Superior temporal gyrus (tissue), 1 donor: ENCODE results near the gene PLIN3.
"Not testable (repeated sequence)": the region's sequence is repeated elsewhere in the genome, so short reads cannot be mapped to it uniquely, and the experiment has no call there.

ENCODE experiments used
- DNase-seq: peaks from one replicate; pipeline ENCODE4 v3.0.0-alpha.2; 2016; ENCODE audit errors: extremely low spot score

Gene PLIN3

DNA sequence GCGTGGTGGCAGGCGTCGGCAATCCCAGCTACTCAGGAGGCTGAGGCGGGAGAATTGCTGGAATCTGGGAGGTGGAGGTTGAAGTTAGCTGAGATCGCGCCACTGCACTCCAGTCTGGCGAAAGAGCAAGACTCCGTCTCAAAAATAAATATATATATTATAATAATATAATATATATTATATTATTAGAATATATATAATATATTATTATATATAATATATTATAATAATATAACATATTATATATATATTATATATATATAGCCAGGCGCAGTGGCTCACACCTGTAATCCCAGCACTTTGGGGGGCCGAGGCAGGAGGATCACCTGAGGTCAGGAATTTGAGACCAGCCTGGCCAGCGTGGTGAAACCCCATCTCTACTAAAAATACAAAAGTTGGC, 25.5 kb upstream of the PLIN3 start:
- DNase-seq: not testable (repeated sequence)

- DNase-seq: no peak
These were observed 23.6 kb upstream of the PLIN3 start for GRCh38 chr19:4891066-4891465.

- DNase-seq: no peak
These were observed 21.8 kb upstream of the PLIN3 start for GRCh38 chr19:4889034-4889815.

GRCh38 chr19:4887803-4888202, 20.3 kb upstream of the PLIN3 start:
- not testable (repeated sequence) for DNase-seq

DNA sequence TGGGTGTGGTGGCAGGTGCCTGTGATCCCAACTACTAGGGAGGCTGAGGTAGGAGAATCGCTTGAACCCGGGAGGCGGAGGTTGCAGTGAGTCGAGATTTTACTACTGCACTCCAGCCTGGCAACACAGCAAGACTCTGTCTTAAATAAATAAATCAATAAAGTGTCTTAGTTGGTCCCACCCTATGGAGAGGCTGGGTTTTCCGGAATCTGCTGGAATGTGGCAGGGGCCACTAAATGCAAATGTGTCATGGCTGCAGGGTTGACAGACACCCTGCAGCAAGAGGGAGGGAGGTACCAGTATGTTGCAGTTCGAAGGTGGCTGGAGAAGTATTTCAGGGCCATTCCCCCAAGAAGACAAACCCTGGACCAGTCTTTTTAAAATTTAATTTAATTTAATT, 17.5 kb upstream of the PLIN3 start:
- not testable (repeated sequence) for DNase-seq

GRCh38 chr19:4882874-4883273, 15.4 kb upstream of the PLIN3 start:
- DNase-seq: not testable (repeated sequence)

DNA sequence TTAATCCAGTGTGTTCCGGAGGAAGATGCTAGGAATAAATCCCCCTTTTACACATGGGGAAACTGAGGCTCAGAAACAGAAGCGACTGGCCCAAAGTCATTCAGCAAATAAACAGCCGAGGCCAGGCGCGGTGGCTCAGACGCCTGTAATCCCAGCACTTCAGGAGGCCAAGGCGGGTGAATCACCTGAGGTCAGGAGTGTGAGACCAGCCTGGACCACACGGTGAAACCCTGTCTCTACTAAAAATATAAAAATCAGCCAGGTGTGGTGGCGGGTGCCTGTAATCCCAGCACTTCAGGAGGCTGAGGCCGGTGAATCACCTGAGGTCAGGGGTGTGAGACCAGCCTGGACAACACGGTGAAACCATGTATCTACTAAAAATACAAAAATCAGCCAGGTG, 11.6 kb upstream of the PLIN3 start:
- DNase-seq: no peak

GRCh38 chr19:4878491-4878968, 11.1 kb upstream of the PLIN3 start:
- peak; percentile 59 for DNase-seq

DNA sequence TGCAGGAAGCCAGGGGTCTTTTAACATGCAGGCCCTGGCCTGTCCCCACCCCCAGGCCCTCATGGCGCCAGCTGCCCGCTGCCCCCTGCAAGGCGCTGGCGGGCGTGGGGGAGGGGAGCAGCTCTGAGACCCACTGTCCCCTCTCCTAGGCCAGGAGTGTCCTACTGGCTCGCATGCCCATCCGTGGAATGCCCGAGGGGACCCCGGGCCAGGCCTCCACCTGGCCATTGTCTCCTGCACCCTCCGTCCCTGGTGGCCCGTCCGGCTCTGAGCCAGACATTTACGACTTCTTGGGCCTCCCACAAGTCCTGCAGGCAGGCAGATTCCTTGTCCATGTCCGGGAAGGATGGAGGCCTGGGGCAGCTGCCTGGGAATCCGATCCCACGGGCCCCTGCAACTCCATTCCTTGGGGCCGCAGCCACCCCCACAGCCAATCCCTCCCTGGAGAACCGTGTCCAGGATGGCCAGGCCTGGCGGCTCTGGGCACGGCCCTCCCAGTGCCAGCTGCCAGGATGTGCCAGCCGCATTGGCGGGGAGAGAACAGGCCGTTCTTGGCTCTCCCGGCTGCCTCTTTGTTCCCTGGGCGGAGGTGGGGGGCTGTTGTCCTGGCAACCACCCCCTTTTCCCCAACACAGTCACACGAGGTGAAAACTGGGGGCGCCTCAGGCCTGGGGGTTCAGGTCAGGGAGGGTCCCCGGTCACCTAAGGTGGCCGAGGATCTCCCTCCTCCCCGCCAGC, 10.5 kb upstream of the PLIN3 start:
- DNase-seq: peak; percentile 94

GRCh38 chr19:4873930-4874329, 6.5 kb upstream of the PLIN3 start:
- DNase-seq: no peak

DNA sequence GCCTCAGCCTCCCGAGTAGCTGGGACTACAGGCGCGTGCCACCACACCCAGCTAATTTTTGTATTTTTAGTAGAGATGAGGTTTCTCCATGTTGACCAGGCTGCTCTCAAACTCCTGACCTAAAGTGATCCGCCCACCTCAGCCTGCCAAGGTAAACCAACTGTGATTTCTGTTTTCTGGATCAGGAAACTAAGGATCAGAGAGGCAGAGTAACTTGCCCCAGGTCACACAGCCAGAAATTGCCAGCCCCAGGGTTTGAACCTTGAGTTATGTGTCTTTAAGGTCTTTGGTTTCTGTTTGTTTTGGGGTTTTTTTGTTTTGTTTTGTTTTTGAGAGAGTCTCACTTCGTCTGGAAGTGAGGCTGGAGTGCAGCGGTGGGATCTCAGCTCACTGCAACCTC, 4.2 kb upstream of the PLIN3 start:
- DNase-seq: no peak

DNA sequence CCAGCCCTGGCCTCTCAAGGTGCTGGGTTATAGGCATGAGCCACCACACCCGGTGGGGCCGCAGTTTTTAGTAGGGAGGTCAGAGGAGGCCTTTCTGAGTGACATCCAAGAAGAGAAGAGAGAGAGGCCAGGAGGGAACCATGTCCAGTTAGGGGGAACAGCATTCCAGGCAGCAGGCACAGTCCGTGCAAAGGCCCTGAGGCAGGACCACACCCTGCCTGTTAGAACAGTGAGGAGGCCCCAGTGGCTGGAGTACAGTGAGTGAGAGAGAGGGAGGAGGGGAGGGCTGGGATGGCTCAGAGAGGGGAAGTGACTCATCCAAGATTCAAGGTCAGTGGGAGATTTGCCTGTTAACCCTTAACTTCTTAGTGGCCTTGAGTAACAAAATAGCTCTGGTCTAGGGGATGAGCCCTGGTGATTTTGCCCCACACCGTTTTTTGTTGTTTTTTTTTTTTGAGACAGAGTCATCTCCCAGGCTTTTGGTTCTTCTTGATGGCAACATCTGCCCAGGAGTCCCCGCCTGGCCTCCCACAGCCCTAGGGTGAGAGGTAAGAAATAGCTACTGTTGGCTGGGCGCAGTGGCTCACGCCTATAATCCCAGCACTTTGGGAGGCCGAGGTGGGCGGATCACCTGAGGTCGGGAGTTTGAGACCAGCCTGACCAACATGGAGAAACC, 2.7 kb upstream of the PLIN3 start:
- DNase-seq: no peak

GRCh38 chr19:4868286-4868834, 893 bp upstream of the PLIN3 start:
- DNase-seq: no peak

GRCh38 chr19:4866595-4867424, 657 bp downstream of the PLIN3 start:
- no peak for DNase-seq

DNA sequence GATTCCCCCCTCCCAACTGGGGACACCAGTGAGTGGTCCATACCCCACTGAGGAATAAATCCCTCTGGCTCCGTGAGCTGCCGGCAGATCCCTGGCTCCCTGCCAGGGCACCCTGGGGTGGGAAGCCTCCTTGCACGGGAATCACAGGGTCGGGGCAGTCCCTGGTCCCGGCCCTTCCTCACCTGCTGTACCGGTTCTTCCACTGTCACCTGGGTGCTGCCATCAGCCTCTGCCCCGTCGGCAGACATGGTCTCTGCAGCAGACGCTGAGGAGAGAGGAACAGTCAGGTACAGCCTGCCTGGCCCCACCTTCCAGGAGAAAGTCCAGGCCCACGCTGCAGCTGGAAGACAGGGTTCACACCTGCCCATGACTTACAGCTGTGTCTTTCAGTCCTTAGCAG, 6.3 kb downstream of the PLIN3 start:
- no peak for DNase-seq

- DNase-seq: no peak
These were observed 7.8 kb downstream of the PLIN3 start for GRCh38 chr19:4859697-4860096.

DNA sequence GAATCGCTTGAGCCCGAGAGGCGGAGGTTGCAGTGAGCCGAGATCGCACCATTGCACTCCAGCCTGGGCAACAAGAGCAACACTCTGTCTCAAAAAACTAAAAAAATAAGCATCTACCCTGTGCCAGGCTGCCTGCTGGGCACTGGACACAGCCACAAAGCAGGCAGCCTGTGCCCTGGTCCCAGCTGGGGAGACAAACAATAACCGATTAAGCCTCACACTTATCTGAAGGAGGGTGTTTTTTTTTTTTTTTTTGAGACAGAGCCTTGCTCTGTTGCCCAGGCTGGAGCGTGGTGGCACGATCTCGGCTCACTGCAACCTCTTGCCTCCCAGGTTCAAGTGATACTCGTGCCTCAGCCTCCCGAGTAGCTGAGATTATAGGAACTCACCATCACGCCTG, 11.0 kb downstream of the PLIN3 start:
- DNase-seq: peak; percentile 55

- not testable (repeated sequence) for DNase-seq
These were observed 14.0 kb downstream of the PLIN3 start for GRCh38 chr19:4853506-4853905.

GRCh38 chr19:4852484-4852883, 15.0 kb downstream of the PLIN3 start:
- no peak for DNase-seq

DNA sequence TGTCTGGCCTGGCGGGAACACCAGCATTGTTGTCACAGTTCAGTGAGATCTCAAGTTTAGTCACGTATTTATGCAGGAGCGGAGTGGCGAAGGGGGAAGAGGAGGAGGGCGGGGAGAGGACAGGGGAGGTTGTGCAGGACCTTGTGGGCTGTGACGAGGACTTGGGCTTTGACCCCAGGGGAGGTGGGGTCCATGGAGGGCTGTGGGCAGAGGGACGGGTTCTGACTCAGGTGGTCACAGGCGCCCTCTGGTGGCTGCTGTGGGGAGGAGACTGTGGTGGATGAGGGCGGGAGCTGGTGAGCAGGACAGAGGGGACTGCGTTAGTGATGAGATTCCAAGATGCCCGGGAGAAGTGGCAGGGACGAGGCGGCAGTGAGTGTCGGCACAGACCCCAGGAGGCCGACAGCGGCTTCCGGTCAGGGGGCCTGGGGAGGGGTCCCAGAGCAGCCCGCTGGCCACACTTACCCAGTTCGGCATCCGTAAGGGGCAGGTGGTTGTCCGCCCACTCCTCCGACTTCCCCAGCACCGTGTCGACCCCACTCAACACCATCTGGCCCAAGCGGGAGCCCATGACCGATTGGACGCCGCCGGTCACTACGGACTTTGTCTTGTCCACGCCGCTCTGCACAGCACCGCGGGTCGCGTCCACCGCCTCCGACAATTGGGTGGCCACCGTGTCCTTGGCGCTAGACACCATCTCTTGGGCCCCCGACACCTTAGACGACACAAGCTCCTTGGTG, 15.7 kb downstream of the PLIN3 start:
- DNase-seq: peak; percentile 73

GRCh38 chr19:4849019-4849418, 18.4 kb downstream of the PLIN3 start:
- no peak for DNase-seq
